H1 (cell line): ENCODE data around the gene LIF. TPM values are rescaled to one million over a fixed set of nuclear protein-coding genes. Genes with fewer than 3 reads are reported as not detected.

ENCODE experiments used
- RFX5 ChIP-seq: IDR thresholded peaks from 2 replicates; pipeline ENCODE4 v1.6.1; 2011; ENCODE audit warnings: low read depth, low read length, improper control_type of control experiment, borderline replicate concordance
- SIRT6 ChIP-seq: IDR thresholded peaks from one replicate; pipeline ENCODE4 v1.7.1; 2012; ENCODE audit warnings: low read length, inconsistent platforms
- polyA plus RNA-seq, 7 experiments: library from polyadenylated mRNA; depleted of rRNA in 3 of 7; stranded (reverse) in 5 of 7; unstranded in 2 of 7; fragments of >200 nt in 5 of 7; fragments of 200-250 nt in 2 of 7; gene quantifications; 1 replicate in 5 of 7; 2 replicates in 1 of 7; 4 replicates in 1 of 7; pipeline versions ENCODE4 v1.2.1 to v1.2.3, GENCODE V29; 2011 to 2013; ENCODE audit warnings: missing spikeins in 2 of 7, mixed read lengths in 2 of 7
- total RNA-seq: library from RNA; stranded (reverse); fragmentation: NEBNext Ultra II Directional; extraction: Animal tissue kit (Norgen Biotek cat#: 25700); gene quantifications from 2 replicates; pipeline ENCODE4 v1.2.1, GENCODE V29; 2021
- TF ChIP-seq, protein P1 (sequence below): fragments of 300-600 bp; sonication (generic); IDR thresholded peaks from 2 replicates; pipeline ENCODE4 v1.7.1; 2012; ENCODE audit warnings: low read length, moderate library complexity, mild to moderate bottlenecking, inconsistent platforms; ENCODE audit not compliant: insufficient replicate concordance
- TF ChIP-seq, protein P2 (sequence below): IDR thresholded peaks from 2 replicates; pipeline ENCODE4 v1.6.1; 2012; ENCODE audit warnings: low read length, inconsistent platforms

The LIF gene
- total and polyA plus RNA-seq, 2 of the 8 experiments (the other 6 are each of a cell fraction or from before 2014, with no cell fraction given) = 3.3 to 3.5 TPM

DNA sequence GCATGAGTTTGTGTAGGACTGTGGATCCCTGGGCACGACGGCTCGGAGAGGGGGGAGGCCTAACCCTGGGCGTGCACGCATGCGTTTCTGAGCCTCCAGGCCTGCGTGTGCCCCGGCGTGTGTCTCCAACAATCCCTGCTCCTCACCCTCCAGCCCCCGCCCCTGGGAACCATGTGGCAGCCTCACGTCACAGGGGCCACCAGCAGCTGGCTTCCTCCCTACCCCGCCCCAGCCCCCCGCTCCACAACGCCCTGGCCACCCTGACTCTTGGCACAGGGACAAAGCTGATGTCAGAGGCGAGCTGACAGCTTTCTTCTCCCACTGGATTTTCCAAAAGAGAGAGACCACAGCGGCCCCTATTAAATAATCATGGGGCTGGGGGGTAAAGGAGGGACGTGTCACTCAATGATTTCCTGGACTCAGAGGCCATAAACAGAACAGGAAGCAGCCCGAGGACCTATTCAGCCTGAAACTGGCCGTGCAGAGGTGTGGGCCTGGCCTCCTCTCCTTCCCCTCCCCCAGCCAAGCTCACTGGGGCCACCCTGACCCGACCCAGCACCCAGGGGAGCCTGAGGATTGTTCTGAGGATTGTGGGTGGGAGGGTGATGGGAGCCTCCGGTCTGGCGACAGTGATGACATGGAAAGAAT, 6.8 kb upstream of the LIF start (continued):
- TF ChIP-seq, protein P1, sequence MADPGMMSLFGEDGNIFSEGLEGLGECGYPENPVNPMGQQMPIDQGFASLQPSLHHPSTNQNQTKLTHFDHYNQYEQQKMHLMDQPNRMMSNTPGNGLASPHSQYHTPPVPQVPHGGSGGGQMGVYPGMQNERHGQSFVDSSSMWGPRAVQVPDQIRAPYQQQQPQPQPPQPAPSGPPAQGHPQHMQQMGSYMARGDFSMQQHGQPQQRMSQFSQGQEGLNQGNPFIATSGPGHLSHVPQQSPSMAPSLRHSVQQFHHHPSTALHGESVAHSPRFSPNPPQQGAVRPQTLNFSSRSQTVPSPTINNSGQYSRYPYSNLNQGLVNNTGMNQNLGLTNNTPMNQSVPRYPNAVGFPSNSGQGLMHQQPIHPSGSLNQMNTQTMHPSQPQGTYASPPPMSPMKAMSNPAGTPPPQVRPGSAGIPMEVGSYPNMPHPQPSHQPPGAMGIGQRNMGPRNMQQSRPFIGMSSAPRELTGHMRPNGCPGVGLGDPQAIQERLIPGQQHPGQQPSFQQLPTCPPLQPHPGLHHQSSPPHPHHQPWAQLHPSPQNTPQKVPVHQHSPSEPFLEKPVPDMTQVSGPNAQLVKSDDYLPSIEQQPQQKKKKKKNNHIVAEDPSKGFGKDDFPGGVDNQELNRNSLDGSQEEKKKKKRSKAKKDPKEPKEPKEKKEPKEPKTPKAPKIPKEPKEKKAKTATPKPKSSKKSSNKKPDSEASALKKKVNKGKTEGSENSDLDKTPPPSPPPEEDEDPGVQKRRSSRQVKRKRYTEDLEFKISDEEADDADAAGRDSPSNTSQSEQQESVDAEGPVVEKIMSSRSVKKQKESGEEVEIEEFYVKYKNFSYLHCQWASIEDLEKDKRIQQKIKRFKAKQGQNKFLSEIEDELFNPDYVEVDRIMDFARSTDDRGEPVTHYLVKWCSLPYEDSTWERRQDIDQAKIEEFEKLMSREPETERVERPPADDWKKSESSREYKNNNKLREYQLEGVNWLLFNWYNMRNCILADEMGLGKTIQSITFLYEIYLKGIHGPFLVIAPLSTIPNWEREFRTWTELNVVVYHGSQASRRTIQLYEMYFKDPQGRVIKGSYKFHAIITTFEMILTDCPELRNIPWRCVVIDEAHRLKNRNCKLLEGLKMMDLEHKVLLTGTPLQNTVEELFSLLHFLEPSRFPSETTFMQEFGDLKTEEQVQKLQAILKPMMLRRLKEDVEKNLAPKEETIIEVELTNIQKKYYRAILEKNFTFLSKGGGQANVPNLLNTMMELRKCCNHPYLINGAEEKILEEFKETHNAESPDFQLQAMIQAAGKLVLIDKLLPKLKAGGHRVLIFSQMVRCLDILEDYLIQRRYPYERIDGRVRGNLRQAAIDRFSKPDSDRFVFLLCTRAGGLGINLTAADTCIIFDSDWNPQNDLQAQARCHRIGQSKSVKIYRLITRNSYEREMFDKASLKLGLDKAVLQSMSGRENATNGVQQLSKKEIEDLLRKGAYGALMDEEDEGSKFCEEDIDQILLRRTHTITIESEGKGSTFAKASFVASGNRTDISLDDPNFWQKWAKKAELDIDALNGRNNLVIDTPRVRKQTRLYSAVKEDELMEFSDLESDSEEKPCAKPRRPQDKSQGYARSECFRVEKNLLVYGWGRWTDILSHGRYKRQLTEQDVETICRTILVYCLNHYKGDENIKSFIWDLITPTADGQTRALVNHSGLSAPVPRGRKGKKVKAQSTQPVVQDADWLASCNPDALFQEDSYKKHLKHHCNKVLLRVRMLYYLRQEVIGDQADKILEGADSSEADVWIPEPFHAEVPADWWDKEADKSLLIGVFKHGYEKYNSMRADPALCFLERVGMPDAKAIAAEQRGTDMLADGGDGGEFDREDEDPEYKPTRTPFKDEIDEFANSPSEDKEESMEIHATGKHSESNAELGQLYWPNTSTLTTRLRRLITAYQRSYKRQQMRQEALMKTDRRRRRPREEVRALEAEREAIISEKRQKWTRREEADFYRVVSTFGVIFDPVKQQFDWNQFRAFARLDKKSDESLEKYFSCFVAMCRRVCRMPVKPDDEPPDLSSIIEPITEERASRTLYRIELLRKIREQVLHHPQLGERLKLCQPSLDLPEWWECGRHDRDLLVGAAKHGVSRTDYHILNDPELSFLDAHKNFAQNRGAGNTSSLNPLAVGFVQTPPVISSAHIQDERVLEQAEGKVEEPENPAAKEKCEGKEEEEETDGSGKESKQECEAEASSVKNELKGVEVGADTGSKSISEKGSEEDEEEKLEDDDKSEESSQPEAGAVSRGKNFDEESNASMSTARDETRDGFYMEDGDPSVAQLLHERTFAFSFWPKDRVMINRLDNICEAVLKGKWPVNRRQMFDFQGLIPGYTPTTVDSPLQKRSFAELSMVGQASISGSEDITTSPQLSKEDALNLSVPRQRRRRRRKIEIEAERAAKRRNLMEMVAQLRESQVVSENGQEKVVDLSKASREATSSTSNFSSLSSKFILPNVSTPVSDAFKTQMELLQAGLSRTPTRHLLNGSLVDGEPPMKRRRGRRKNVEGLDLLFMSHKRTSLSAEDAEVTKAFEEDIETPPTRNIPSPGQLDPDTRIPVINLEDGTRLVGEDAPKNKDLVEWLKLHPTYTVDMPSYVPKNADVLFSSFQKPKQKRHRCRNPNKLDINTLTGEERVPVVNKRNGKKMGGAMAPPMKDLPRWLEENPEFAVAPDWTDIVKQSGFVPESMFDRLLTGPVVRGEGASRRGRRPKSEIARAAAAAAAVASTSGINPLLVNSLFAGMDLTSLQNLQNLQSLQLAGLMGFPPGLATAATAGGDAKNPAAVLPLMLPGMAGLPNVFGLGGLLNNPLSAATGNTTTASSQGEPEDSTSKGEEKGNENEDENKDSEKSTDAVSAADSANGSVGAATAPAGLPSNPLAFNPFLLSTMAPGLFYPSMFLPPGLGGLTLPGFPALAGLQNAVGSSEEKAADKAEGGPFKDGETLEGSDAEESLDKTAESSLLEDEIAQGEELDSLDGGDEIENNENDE = no peak
- TF ChIP-seq SIRT6 (no peak), RFX5 (no peak)
- TF ChIP-seq, protein P2, sequence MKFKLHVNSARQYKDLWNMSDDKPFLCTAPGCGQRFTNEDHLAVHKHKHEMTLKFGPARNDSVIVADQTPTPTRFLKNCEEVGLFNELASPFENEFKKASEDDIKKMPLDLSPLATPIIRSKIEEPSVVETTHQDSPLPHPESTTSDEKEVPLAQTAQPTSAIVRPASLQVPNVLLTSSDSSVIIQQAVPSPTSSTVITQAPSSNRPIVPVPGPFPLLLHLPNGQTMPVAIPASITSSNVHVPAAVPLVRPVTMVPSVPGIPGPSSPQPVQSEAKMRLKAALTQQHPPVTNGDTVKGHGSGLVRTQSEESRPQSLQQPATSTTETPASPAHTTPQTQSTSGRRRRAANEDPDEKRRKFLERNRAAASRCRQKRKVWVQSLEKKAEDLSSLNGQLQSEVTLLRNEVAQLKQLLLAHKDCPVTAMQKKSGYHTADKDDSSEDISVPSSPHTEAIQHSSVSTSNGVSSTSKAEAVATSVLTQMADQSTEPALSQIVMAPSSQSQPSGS = no peak
